ENCODE data around the gene REEP2.

Gene REEP2

DNA sequence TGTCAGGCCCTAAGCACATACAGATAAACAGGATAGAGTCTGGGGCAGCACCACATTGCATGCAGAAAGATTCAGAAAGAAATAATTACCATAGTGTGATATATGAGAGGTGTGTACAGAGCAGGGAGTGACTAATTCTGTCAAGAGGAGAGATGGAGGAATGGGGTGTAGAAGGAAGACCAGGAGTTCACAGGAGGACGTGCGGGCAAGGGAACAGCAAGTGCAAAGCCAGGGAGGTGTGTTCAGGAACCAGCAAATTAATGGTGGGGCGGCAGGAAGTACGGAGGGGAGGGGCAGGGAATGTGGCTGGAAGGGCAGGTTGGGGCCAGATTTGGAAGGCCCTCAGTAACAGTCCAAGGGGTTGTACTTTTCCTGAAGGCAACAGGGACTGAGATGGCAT is 43.8 kb downstream of the REEP2 start:
- ChIA-PET POLR2A (interaction anchor here (0.8 kb wide), 1 partner anchor 17 kb away, joined by 3 read pairs; the partner anchor contains the start of gene EGR1), CTCF (interaction anchor here (0.8 to 1.3 kb wide), 3 partner anchors 13 to 18 kb away, joined by 3 to 4 read pairs (median 3); partner anchors contain the start of gene EGR1)
- H3K27ac ChIP-seq (ENCODE audit: insufficient read depth in 1 of 2, low read depth in 1 of 2, low read length in 2 of 2, poor library complexity in 1 of 2, severe bottlenecking in 2 of 2), result no peak overlapping the region
- DNase-seq, result no peak
- no peaks in the 10 kb centered on the region for H3K36me3 ChIP-seq (ENCODE audit: control insufficient read depth in 4 of 4, insufficient read depth in 4 of 4, low read length in 3 of 4)
- H3K9me3 ChIP-seq (ENCODE audit: control extremely low read depth in 1 of 5, control insufficient read depth in 4 of 5, insufficient read depth in 2 of 5, low read depth in 1 of 5, low read length in 4 of 5), result no peaks in the 10 kb centered on the region
- 70% methylated on average over 4 of the region's 4 CpGs for WGBS (ENCODE audit: insufficient coverage)
- H3K4me1 ChIP-seq (ENCODE audit: control extremely low read depth in 1 of 4, control insufficient read depth in 4 of 4, insufficient read depth in 4 of 4, low read length in 3 of 4), result no peaks in the 10 kb centered on the region
- no peak overlapping the region for H3K4me3 ChIP-seq (ENCODE audit: control insufficient read depth in 1 of 7, extremely low read depth in 1 of 7, insufficient read depth in 4 of 7, low read depth in 2 of 7, low read length in 6 of 7)
- H3K27me3 ChIP-seq (replicated peaks in 2 of 5; ENCODE audit: control insufficient read depth in 4 of 5, insufficient read depth in 5 of 5, low read length in 4 of 5), result peaks cover 0 to 2% (median 0%) of the 10 kb centered on the region in 5 experiments

DNA sequence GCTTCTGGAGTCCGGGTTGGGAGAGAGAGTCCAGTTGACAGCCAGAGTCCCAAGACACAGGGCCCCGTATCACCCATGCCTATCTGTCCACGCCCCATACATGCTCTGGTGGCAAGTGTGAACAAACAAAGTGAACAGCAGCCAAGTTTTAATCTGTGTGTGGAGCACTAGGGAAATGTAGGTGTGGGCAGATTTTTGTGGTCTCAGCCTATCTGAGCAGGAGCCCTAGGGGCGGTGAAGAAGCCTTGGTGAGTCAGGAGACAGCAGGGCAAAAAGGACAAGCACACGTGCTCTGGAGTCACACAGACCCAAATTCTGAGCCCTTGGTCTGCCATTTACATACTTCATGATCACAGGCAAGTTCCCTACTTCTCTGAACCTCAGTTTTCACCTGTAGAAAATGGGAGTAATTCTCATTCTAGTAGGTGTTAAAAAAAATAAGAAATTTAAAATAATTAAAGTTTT is 49.7 kb downstream of the REEP2 start:
- H3K4me1 ChIP-seq (ENCODE audit: control extremely low read depth in 1 of 4, control insufficient read depth in 4 of 4, insufficient read depth in 4 of 4, low read length in 3 of 4), result peaks cover 0 to 18% (median 17%) of the 10 kb centered on the region in 4 experiments
- 92% methylated on average over 2 of the region's 5 CpGs for WGBS (ENCODE audit: insufficient coverage)
- H3K36me3 ChIP-seq (ENCODE audit: control insufficient read depth in 4 of 4, insufficient read depth in 4 of 4, low read length in 3 of 4), result no peaks in the 10 kb centered on the region
- H3K27ac ChIP-seq (ENCODE audit: insufficient read depth in 1 of 2, low read depth in 1 of 2, low read length in 2 of 2, poor library complexity in 1 of 2, severe bottlenecking in 2 of 2), result no peak overlapping the region
- ChIA-PET CTCF (no interaction called here), POLR2A (no interaction called here)
- peaks cover 9 to 38% (median 10%) of the 10 kb centered on the region in 5 experiments for H3K27me3 ChIP-seq (replicated peaks in 2 of 5; ENCODE audit: control insufficient read depth in 4 of 5, insufficient read depth in 5 of 5, low read length in 4 of 5)
- H3K4me3 ChIP-seq (ENCODE audit: control insufficient read depth in 1 of 7, extremely low read depth in 1 of 7, insufficient read depth in 4 of 7, low read depth in 2 of 7, low read length in 6 of 7), result no peak overlapping the region
- H3K9me3 ChIP-seq (ENCODE audit: control extremely low read depth in 1 of 5, control insufficient read depth in 4 of 5, insufficient read depth in 2 of 5, low read depth in 1 of 5, low read length in 4 of 5), result no peaks in the 10 kb centered on the region
- peak in 1 of 3 donors; percentile 48 for DNase-seq

DNA sequence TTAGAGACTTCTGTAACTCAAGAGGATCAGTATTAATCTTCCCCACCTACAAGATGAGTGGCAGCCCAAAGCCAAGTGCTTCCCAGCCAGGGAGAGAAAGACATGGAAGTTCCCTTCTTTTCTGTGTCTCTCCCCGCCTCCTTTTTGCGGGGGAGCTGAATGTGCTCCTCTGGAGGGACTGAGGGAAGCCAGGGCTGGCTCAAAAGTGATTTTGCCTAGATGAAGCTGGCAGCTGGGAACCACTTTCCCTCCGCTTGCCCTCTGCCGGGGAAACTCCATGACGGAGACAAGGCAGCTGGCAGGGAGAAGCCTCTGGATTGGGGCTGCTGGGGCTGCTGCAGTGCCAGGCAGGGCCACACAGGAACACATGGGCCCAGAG is 50.8 kb downstream of the REEP2 start:
- no peak for DNase-seq
- Histone ChIP-seq H3K36me3 (ENCODE audit: control insufficient read depth in 4 of 4, insufficient read depth in 4 of 4, low read length in 3 of 4) (no peaks in the 10 kb centered on the region), H3K9me3 (ENCODE audit: control extremely low read depth in 1 of 5, control insufficient read depth in 4 of 5, insufficient read depth in 2 of 5, low read depth in 1 of 5, low read length in 4 of 5) (no peaks in the 10 kb centered on the region), H3K4me3 (ENCODE audit: control insufficient read depth in 1 of 7, extremely low read depth in 1 of 7, insufficient read depth in 4 of 7, low read depth in 2 of 7, low read length in 6 of 7) (no peak overlapping the region), H3K4me1 (ENCODE audit: control extremely low read depth in 1 of 4, control insufficient read depth in 4 of 4, insufficient read depth in 4 of 4, low read length in 3 of 4) (peaks cover 0 to 18% (median 17%) of the 10 kb centered on the region in 4 experiments), H3K27me3 (replicated peaks in 2 of 5; ENCODE audit: control insufficient read depth in 4 of 5, insufficient read depth in 5 of 5, low read length in 4 of 5) (peaks cover 9 to 38% (median 12%) of the 10 kb centered on the region in 5 experiments), H3K27ac (ENCODE audit: insufficient read depth in 1 of 2, low read depth in 1 of 2, low read length in 2 of 2, poor library complexity in 1 of 2, severe bottlenecking in 2 of 2) (no peak overlapping the region)
- ChIA-PET POLR2A (interaction anchor here (1.8 kb wide), 1 partner anchor 24 kb away, joined by 6 read pairs; the partner anchor contains the start of gene EGR1), CTCF (interaction anchor here (0.6 to 1.7 kb wide), 5 partner anchors 9 to 39 kb away, joined by 3 to 5 read pairs (median 3); no protein-coding TSS in a partner anchor)
- WGBS (ENCODE audit: insufficient coverage), result 90% methylated on average over 4 of the region's 5 CpGs

DNA sequence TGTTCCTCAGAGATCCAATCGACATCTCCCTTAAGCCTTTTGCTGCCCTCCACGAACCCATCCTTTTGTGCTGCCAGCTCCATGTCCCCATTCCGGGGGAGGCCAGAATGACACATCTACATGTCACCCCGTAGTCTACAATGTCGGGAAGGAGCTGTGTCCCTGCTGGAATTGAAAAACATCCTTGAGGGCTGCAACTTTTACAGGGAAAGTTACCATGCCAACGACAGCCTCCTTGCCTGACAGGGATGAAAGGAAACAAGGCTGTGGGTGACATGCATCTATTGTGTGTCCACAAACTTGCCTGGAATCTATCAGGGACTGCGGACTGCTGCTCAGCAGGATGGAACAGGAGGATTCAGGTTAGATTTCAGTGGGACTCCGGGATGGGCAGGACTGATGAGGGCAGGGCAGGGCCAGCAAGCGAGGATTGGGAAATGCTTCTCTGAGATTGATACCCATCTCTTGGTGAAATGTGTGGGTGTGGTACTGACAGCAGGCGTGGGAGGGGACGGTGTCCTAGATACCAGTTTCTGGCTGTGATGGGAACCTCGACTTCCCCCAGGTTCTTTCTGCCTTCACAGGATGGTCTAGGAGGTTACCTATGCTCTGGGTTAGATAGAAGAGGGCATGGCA is 51.9 kb downstream of the REEP2 start:
- WGBS (ENCODE audit: insufficient coverage), result 90% methylated on average over 10 of the region's 12 CpGs
- ChIA-PET POLR2A (interaction anchor here (1.8 kb wide), 1 partner anchor 25 kb away, joined by 6 read pairs; the partner anchor contains the start of gene EGR1), CTCF (interaction anchor here (0.9 to 1.7 kb wide), 6 partner anchors 8 to 41 kb away, joined by 3 to 5 read pairs (median 4); partner anchors contain the start of gene EGR1)
- H3K4me3 ChIP-seq (ENCODE audit: control insufficient read depth in 1 of 7, extremely low read depth in 1 of 7, insufficient read depth in 4 of 7, low read depth in 2 of 7, low read length in 6 of 7), result no peak overlapping the region
- H3K27ac ChIP-seq (ENCODE audit: insufficient read depth in 1 of 2, low read depth in 1 of 2, low read length in 2 of 2, poor library complexity in 1 of 2, severe bottlenecking in 2 of 2), result no peak overlapping the region
- H3K27me3 ChIP-seq (replicated peaks in 2 of 5; ENCODE audit: control insufficient read depth in 4 of 5, insufficient read depth in 5 of 5, low read length in 4 of 5), result peaks cover 9 to 38% (median 12%) of the 10 kb centered on the region in 5 experiments
- H3K36me3 ChIP-seq (ENCODE audit: control insufficient read depth in 4 of 4, insufficient read depth in 4 of 4, low read length in 3 of 4), result no peaks in the 10 kb centered on the region
- no peaks in the 10 kb centered on the region for H3K9me3 ChIP-seq (ENCODE audit: control extremely low read depth in 1 of 5, control insufficient read depth in 4 of 5, insufficient read depth in 2 of 5, low read depth in 1 of 5, low read length in 4 of 5)
- DNase-seq, result no peak
- H3K4me1 ChIP-seq (ENCODE audit: control extremely low read depth in 1 of 4, control insufficient read depth in 4 of 4, insufficient read depth in 4 of 4, low read length in 3 of 4), result peaks cover 0 to 18% (median 17%) of the 10 kb centered on the region in 4 experiments

DNA sequence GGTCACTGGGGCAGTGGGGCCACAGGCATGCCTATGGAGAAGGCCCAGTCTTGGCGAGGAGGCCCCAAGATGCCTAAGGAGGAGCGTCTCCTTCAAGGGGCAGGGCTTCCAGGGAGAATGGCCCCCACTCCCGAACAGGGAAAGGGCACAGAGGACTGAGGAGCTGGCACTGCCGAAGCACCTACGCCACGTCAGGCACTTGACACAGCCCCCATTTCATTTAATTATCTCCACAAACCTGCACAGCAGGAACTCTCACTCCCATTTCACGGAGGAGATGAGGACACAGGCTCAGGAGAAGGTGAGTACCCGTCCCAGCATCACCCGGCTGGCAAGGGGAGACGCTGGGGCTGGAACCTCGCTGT is 52.4 kb downstream of the REEP2 start:
- H3K9me3 ChIP-seq (ENCODE audit: control extremely low read depth in 1 of 5, control insufficient read depth in 4 of 5, insufficient read depth in 2 of 5, low read depth in 1 of 5, low read length in 4 of 5), result no peaks in the 10 kb centered on the region
- WGBS (ENCODE audit: insufficient coverage), result 63% methylated on average over 8 of the region's 11 CpGs
- no peaks in the 10 kb centered on the region for H3K36me3 ChIP-seq (ENCODE audit: control insufficient read depth in 4 of 4, insufficient read depth in 4 of 4, low read length in 3 of 4)
- CTCF ChIA-PET, result interaction anchor here (0.9 to 1.3 kb wide), 2 partner anchors 21 to 26 kb away, joined by 3 to 4 read pairs; partner anchors contain the start of gene EGR1
- H3K27me3 ChIP-seq (replicated peaks in 2 of 5; ENCODE audit: control insufficient read depth in 4 of 5, insufficient read depth in 5 of 5, low read length in 4 of 5), result peaks cover 9 to 38% (median 12%) of the 10 kb centered on the region in 5 experiments
- POLR2A ChIA-PET, result no interaction called here
- DNase-seq, result no peak
- peaks cover 0 to 18% (median 17%) of the 10 kb centered on the region in 4 experiments for H3K4me1 ChIP-seq (ENCODE audit: control extremely low read depth in 1 of 4, control insufficient read depth in 4 of 4, insufficient read depth in 4 of 4, low read length in 3 of 4)
- H3K27ac ChIP-seq (ENCODE audit: insufficient read depth in 1 of 2, low read depth in 1 of 2, low read length in 2 of 2, poor library complexity in 1 of 2, severe bottlenecking in 2 of 2), result no peak overlapping the region
- H3K4me3 ChIP-seq (ENCODE audit: control insufficient read depth in 1 of 7, extremely low read depth in 1 of 7, insufficient read depth in 4 of 7, low read depth in 2 of 7, low read length in 6 of 7), result peak overlapping the region in 5 of 7 experiments; percentile 23 to 78 (median 63)

DNA sequence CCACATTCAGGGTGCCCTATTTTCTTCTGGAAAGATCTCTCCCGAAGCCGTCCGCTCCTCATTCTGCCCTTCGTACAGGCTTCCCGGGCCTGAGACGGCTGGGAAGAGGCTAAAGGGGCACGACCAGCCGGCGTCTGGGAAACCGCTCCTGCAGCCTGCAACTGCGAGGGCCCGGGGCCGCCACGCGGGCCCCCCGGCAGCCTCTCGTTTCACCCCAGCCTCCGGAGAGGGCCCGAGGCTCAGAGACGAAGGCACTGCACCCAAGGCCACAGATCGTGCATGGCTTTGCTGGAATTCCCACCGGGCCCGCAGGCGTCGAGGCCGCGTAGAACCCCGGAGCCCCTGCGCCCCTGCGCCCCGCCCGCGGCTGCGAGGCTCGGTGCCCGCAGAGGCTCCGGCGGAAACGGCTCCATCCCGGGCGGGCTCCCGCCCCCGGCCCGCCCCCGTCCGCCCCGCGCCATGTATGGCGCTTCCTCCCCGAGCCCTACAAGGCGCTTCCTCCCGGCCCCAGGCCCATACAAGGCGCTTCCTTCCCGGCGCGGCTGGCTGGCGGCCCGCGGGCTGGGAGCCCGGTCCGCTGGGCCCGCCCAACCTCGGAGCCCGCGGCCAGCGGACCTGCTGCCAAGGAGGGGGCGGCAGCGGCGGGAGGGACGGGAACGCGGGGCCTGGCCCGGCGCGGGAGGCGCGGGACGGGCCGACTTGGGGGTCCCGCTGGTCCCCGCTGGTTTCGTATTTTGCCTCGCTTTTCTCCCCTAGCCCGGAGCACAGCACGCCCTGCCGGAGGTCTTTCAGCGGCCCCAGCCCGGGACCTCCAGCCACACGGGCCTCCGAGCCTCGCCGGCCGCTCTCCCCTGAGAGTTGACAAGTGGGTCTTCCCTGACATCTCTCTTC is 53.1 kb downstream of the REEP2 start:
- DNase-seq, result peak; percentile 82 to 91 (median 88)
- H3K36me3 ChIP-seq (ENCODE audit: control insufficient read depth in 4 of 4, insufficient read depth in 4 of 4, low read length in 3 of 4), result no peaks in the 10 kb centered on the region
- POLR2A ChIA-PET, result no interaction called here
- peak overlapping the region in 1 of 2 experiments; percentile 26 for H3K27ac ChIP-seq (ENCODE audit: insufficient read depth in 1 of 2, low read depth in 1 of 2, low read length in 2 of 2, poor library complexity in 1 of 2, severe bottlenecking in 2 of 2)
- no peaks in the 10 kb centered on the region for H3K9me3 ChIP-seq (ENCODE audit: control extremely low read depth in 1 of 5, control insufficient read depth in 4 of 5, insufficient read depth in 2 of 5, low read depth in 1 of 5, low read length in 4 of 5)
- H3K4me3 ChIP-seq (ENCODE audit: control insufficient read depth in 1 of 7, extremely low read depth in 1 of 7, insufficient read depth in 4 of 7, low read depth in 2 of 7, low read length in 6 of 7), result peak overlapping the region; percentile 24 to 78 (median 64)
- H3K27me3 ChIP-seq (replicated peaks in 2 of 5; ENCODE audit: control insufficient read depth in 4 of 5, insufficient read depth in 5 of 5, low read length in 4 of 5), result peaks cover 9 to 38% (median 12%) of the 10 kb centered on the region in 5 experiments
- CTCF ChIA-PET, result interaction anchor here (0.9 to 14.1 kb wide), 3 partner anchors 11 to 57 kb away, joined by 3 to 494 read pairs (median 17); partner anchors contain the start of gene EGR1
- 3% methylated on average over 84 of the region's 93 CpGs for WGBS (ENCODE audit: insufficient coverage)
- H3K4me1 ChIP-seq (ENCODE audit: control extremely low read depth in 1 of 4, control insufficient read depth in 4 of 4, insufficient read depth in 4 of 4, low read length in 3 of 4), result peaks cover 0 to 18% (median 17%) of the 10 kb centered on the region in 4 experiments
